KMS-11 (cell line): ENCODE measurements around the gene HSF4.
A peak's percentile ranks its signal among the peaks of the same experiment; 100 is the strongest.

ENCODE experiments used
- H2AFZ ChIP-seq: fragments of 200-600 bp; sonication (generic); 2 replicates; pipeline ENCODE4 v1.6.1; 2016; ENCODE audit warnings: antibody characterized with exemption, mixed run types, low read depth
- H3K27ac ChIP-seq: fragments of 200-600 bp; sonication (generic); 2 replicates; pipeline ENCODE4 v1.6.1; 2016; ENCODE audit warnings: mild to moderate bottlenecking, mixed run types
- H3K27me3 ChIP-seq: fragments of 200-600 bp; sonication (generic); 2 replicates; pipeline ENCODE4 v1.6.1; 2017; ENCODE audit warnings: mild to moderate bottlenecking, low read depth, mixed run types, moderate library complexity; ENCODE audit not compliant: insufficient read depth
- H3K36me3 ChIP-seq: fragments of 200-600 bp; sonication (generic); 2 replicates; pipeline ENCODE4 v1.6.1; 2017; ENCODE audit warnings: mild to moderate bottlenecking, mixed run types; ENCODE audit not compliant: insufficient read depth
- H3K4me1 ChIP-seq: fragments of 200-600 bp; sonication (generic); 2 replicates; pipeline ENCODE4 v1.6.1; 2016; ENCODE audit warnings: mild to moderate bottlenecking, low read depth, mixed run types; ENCODE audit not compliant: poor library complexity, severe bottlenecking
- H3K4me2 ChIP-seq: fragments of 200-600 bp; sonication (generic); 2 replicates; pipeline ENCODE4 v1.7.0; 2016; ENCODE audit warnings: mild to moderate bottlenecking, mixed run types
- H3K4me3 ChIP-seq: fragments of 200-600 bp; sonication (generic); IDR thresholded peaks from 2 replicates; pipeline ENCODE4 v1.6.1; 2017; ENCODE audit warnings: low read depth, low read length, mixed read lengths; ENCODE audit not compliant: insufficient read depth
- H3K79me2 ChIP-seq: fragments of 200-600 bp; sonication (generic); 2 replicates; pipeline ENCODE4 v1.6.1; 2016; ENCODE audit warnings: low read depth, mixed run types; ENCODE audit not compliant: insufficient read depth
- H3K9ac ChIP-seq: fragments of 200-600 bp; sonication (generic); 2 replicates; pipeline ENCODE4 v1.6.1; 2016; ENCODE audit warnings: mild to moderate bottlenecking, mixed run types
- H4K20me1 ChIP-seq: fragments of 200-600 bp; sonication (generic); 2 replicates; pipeline ENCODE4 v1.6.1; 2016; ENCODE audit warnings: mild to moderate bottlenecking, mixed run types; ENCODE audit not compliant: insufficient read depth
- CTCF ChIP-seq: fragments of 200-600 bp; sonication (generic); conservative IDR thresholded peaks from 2 replicates; pipeline ENCODE4 v1.6.1; 2017; ENCODE audit warnings: low read depth, mild to moderate bottlenecking, antibody characterized with exemption, low read length, moderate library complexity, mixed read lengths

HSF4 gene

DNA sequence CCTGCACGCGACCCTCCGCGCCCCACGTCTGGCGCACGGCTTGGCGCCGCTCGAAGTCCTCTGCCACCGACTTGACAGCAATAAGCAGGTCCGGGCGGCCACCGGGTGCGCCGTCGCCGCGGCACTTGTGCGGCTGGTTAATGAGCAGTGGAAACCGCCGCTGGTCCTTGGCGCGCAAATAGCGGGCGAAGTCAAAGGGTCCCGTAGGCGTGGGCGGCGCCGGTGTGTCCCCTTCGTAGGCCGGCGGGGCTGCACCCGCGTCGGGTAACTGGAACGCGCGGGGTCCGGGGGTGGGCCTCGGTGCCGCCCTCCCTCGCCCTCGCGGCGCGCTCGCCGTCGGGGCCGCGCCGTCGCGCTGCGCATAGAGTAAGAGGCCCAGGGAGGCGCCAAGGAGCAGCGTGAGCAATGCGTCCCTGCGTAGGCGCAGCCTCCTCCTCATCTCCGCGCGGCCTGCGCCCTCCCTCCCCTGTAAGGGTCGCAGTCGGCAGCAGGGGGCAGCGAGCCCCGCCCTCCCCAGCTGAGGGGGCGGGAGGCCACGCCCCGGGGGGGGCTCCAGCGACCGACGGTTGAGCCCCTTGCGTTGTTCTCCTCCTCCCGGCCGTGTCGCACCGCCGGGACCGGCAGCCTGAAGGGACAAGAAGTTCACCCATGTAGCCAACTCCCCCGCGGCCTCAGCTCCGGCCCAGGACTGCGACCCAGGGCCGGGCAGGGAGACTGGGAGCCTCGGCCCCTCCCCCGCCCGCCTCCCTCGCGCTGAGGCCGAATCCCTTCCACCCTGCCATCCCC lies 14.3 kb upstream of the HSF4 start:
- H2AFZ ChIP-seq: peak overlapping the region; percentile 82
- no peaks in the 10 kb centered on the region for H3K79me2 ChIP-seq
- H4K20me1 ChIP-seq: no peaks in the 10 kb centered on the region
- no peaks in the 10 kb centered on the region for H3K27me3 ChIP-seq
- H3K9ac ChIP-seq: peak overlapping the region; percentile 27; the same call in 1 of the 2 replicates
- peaks cover 3% of the 10 kb centered on the region; the same call in 1 of the 2 replicates for H3K36me3 ChIP-seq
- H3K4me1 ChIP-seq: peaks cover 2% of the 10 kb centered on the region
- H3K4me3 ChIP-seq: no peak overlapping the region
- H3K27ac ChIP-seq: no peak overlapping the region
- peak overlapping the region; percentile 86 for H3K4me2 ChIP-seq
- TF ChIP-seq CTCF: no peak

DNA sequence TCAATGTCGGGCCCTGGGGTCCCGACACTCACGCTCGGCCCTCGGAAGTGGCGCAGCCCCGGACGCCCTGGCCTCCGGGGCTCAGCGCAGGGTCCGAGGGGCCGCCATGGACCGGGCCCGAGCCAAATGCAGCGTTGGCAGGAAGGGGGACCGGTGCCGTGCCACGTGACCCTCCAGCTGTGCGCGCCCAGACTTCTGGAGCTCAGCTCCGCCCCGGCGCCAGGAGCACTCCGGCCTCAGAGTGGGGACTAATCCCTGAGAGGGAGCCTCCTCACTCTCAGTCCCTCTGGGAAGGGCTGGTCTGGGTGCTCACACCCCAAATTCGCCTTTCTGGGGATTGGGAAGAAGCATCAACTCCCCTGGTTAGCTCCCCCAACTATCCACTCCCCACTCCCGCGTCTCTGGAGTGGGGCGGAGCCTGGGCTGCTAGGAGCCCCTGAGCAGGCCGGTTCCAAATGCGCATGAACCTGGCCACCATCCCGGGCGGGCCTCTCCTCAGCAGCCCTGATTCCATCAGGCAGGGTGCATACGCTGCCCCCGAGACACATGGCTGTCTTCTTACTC lies 13.6 kb upstream of the HSF4 start, which contains the start of gene B3GNT9:
TSS of gene B3GNT9 (minus strand) at position 166 of the 564 bp plus-strand sequence. CDS start 513 bp downstream, outside the sequence.
- Histone ChIP-seq H3K36me3 (no peaks in the 10 kb centered on the region), H3K4me3 (no peak within 1 kb of the TSS), H3K4me2 (peak within 1 kb of the TSS; percentile 86), H3K79me2 (no peaks in the 10 kb centered on the region), H3K27me3 (no peaks in the 10 kb centered on the region), H4K20me1 (no peaks in the 10 kb centered on the region), H2AFZ (peak within 1 kb of the TSS; percentile 82), H3K9ac (peak within 1 kb of the TSS; percentile 27; the same call in 1 of the 2 replicates), H3K27ac (no peak within 1 kb of the TSS), H3K4me1 (peaks cover 2% of the 10 kb centered on the region)
- no peak for TF ChIP-seq CTCF

GRCh38 chr16:67151431-67152097 lies 13.0 kb upstream of the HSF4 start:
- Histone ChIP-seq H3K27ac (no peak overlapping the region), H4K20me1 (no peaks in the 10 kb centered on the region), H3K27me3 (no peaks in the 10 kb centered on the region), H3K9ac (no peak overlapping the region), H3K4me3 (no peak overlapping the region), H3K4me1 (peaks cover 2% of the 10 kb centered on the region), H3K79me2 (no peaks in the 10 kb centered on the region), H3K4me2 (peak overlapping the region; percentile 86; the same call in 1 of the 2 replicates), H2AFZ (no peak overlapping the region), H3K36me3 (no peaks in the 10 kb centered on the region)
- no peak for TF ChIP-seq CTCF

DNA sequence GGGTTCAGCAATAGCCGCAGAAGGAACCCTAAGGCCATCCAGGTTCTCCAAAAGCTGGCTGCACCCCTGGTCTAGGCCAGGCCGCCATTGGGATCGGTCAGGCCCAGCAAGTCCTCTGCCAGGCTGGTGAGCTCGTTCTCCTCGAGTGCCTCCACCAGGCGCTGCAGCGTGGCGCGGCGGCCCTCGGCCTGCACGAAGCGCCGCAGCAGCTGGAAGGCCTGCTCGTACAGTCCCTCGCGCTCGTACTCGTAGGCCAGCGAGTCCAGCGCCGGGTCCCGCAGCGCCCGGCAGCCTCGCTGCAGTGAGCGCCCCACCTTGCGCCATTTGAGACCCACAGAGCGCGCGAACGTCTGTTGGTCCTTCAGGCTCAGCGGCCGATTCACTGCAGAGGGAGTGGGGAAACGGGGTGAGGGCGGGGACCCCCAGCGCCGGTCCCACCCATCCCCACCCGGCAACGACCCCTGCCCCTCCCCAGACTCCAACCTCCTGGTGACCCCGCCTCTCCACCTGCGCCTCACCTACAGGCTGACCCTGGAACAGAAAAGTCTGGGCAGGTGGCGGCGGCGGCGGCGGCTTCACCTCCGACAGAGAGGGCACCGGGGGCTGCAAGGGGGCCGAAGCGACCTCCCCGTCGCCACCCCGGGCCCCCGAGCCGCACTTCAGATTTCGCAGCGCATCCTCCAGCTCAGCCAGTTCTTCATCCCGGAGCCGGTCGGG lies 9.8 kb upstream of the HSF4 start:
- Histone ChIP-seq H3K27me3 (no peaks in the 10 kb centered on the region), H3K4me3 (no peak overlapping the region), H3K4me1 (peaks cover 15% of the 10 kb centered on the region), H3K9ac (no peak overlapping the region), H3K36me3 (no peaks in the 10 kb centered on the region), H3K79me2 (no peaks in the 10 kb centered on the region), H4K20me1 (no peaks in the 10 kb centered on the region), H3K27ac (no peak overlapping the region), H2AFZ (no peak overlapping the region), H3K4me2 (no peak overlapping the region)
- no peak for TF ChIP-seq CTCF
